DOHH2 (cell line): ENCODE results near the gene OLFM1.
"Not testable (repeated sequence)": the region's sequence is repeated elsewhere in the genome, so short reads cannot be mapped to it uniquely, and the experiment has no call there.

ENCODE experiments used
- H3F3A ChIP-seq: fragments of 200-600 bp; sonication (generic), shearing (Covaris generic); 2 replicates; pipeline ENCODE4 v1.6.0; 2016; ENCODE audit warnings: antibody characterized with exemption, mild to moderate bottlenecking; ENCODE audit not compliant: control insufficient read depth, insufficient read depth
- H3K27ac ChIP-seq: fragments of 200-600 bp; sonication (generic); 2 replicates; pipeline ENCODE4 v1.5.1; 2014; ENCODE audit warnings: low read depth, mild to moderate bottlenecking, low read length, moderate library complexity
- H3K27me3 ChIP-seq: fragments of 200-600 bp; sonication (generic); 2 replicates; pipeline ENCODE4 v1.6.1; 2014; ENCODE audit warnings: mild to moderate bottlenecking, low read length, mixed read lengths; ENCODE audit not compliant: control insufficient read depth
- H3K36me3 ChIP-seq: fragments of 200-600 bp; sonication (generic); 2 replicates; pipeline ENCODE4 v1.6.1; 2014; ENCODE audit warnings: mild to moderate bottlenecking, low read length, moderate library complexity, mixed read lengths; ENCODE audit not compliant: control insufficient read depth
- H3K4me1 ChIP-seq: fragments of 200-600 bp; sonication (generic); 2 replicates; pipeline ENCODE4 v1.6.1; 2014; ENCODE audit warnings: mild to moderate bottlenecking, low read length, mixed read lengths; ENCODE audit not compliant: control insufficient read depth
- H3K4me2 ChIP-seq: fragments of 200-600 bp; sonication (generic); 2 replicates; pipeline ENCODE4 v1.6.0; 2014; ENCODE audit warnings: mild to moderate bottlenecking, low read length, moderate library complexity
- H3K4me3 ChIP-seq: fragments of 200-600 bp; sonication (generic); 2 replicates; pipeline ENCODE4 v1.5.1; 2014; ENCODE audit warnings: mild to moderate bottlenecking, low read length, mixed read lengths
- H3K79me2 ChIP-seq: fragments of 200-600 bp; sonication (generic); 2 replicates; pipeline ENCODE4 v1.6.1; 2014; ENCODE audit warnings: mild to moderate bottlenecking, low read length, mixed read lengths; ENCODE audit not compliant: control insufficient read depth
- H3K9me2 ChIP-seq: fragments of 200-600 bp; sonication (generic); replicated peaks from 2 replicates; pipeline ENCODE4 v1.6.1; 2014; ENCODE audit warnings: mild to moderate bottlenecking, low read length, mixed read lengths; ENCODE audit not compliant: control insufficient read depth
- H3K9me3 ChIP-seq: fragments of 200-600 bp; sonication (generic); 2 replicates; pipeline ENCODE4 v1.6.1; 2014; ENCODE audit warnings: antibody characterized with exemption, low read length, mixed read lengths; ENCODE audit not compliant: control insufficient read depth, insufficient read depth
- H4K20me1 ChIP-seq: fragments of 200-600 bp; sonication (generic); 2 replicates; pipeline ENCODE4 v1.6.0; 2014; ENCODE audit warnings: low read depth, mild to moderate bottlenecking, antibody characterized with exemption, low read length, moderate library complexity; ENCODE audit not compliant: control insufficient read depth, insufficient read depth
- CTCF ChIP-seq: fragments of 200-600 bp; sonication (generic); IDR thresholded peaks from one replicate; pipeline ENCODE4 v1.5.1; 2014; ENCODE audit warnings: antibody characterized with exemption, mild to moderate bottlenecking, low read depth, low read length; ENCODE audit not compliant: poor library complexity, severe bottlenecking
- EZH2phosphoT487 ChIP-seq: fragments of 200-600 bp; sonication (generic); IDR thresholded peaks from 2 replicates; pipeline ENCODE4 v1.6.1; 2017; ENCODE audit warnings: borderline replicate concordance, mild to moderate bottlenecking, antibody characterized with exemption, low read length, moderate library complexity, mixed read lengths

The OLFM1 gene

GRCh38 chr9:135062254-135062653, 25.2 kb upstream of the OLFM1 start:
- Histone ChIP-seq H4K20me1 (no peaks in the 10 kb centered on the region), H3K36me3 (no peaks in the 10 kb centered on the region), H3K4me1 (no peaks in the 10 kb centered on the region), H3F3A (no peaks in the 10 kb centered on the region), H3K79me2 (no peaks in the 10 kb centered on the region), H3K4me2 (no peak overlapping the region), H3K9me2 (no peaks in the 10 kb centered on the region), H3K4me3 (no peak overlapping the region), H3K27ac (no peak overlapping the region), H3K9me3 (peaks cover 3% of the 10 kb centered on the region; the same call in 1 of the 2 replicates), H3K27me3 (no peaks in the 10 kb centered on the region; the same call in 1 of the 2 replicates)
- no peak for TF ChIP-seq EZH2phosphoT487
- no peak for TF ChIP-seq CTCF

- H3F3A ChIP-seq, H3K4me2 ChIP-seq, H3K36me3 ChIP-seq, H3K27me3 ChIP-seq, H3K79me2 ChIP-seq, H3K4me3 ChIP-seq, H3K4me1 ChIP-seq, H3K9me2 ChIP-seq, H3K27ac ChIP-seq, H3K9me3 ChIP-seq, H4K20me1 ChIP-seq: not testable (repeated sequence)
Measured at GRCh38 chr9:135063466-135063865, 24.0 kb upstream of the OLFM1 start.

- H3K27me3 ChIP-seq, H3K9me3 ChIP-seq, H3K4me3 ChIP-seq, H3K36me3 ChIP-seq, H3K79me2 ChIP-seq, H3K4me1 ChIP-seq, H4K20me1 ChIP-seq, H3F3A ChIP-seq, H3K9me2 ChIP-seq, H3K27ac ChIP-seq, H3K4me2 ChIP-seq: not testable (repeated sequence)
Measured at GRCh38 chr9:135063888-135064287, 23.6 kb upstream of the OLFM1 start.

- no peaks in the 10 kb centered on the region for H3F3A ChIP-seq
- TF ChIP-seq EZH2phosphoT487, result no peak
- TF ChIP-seq CTCF, result no peak
- no peaks in the 10 kb centered on the region for H4K20me1 ChIP-seq
- no peaks in the 10 kb centered on the region for H3K9me2 ChIP-seq
- H3K79me2 ChIP-seq, result no peaks in the 10 kb centered on the region
- H3K9me3 ChIP-seq, result peaks cover 3% of the 10 kb centered on the region; the same call in 1 of the 2 replicates
- no peaks in the 10 kb centered on the region for H3K4me1 ChIP-seq
- H3K4me3 ChIP-seq, result no peak overlapping the region
- H3K27me3 ChIP-seq, result no peaks in the 10 kb centered on the region
- no peak overlapping the region for H3K4me2 ChIP-seq
- no peak overlapping the region for H3K27ac ChIP-seq
- no peaks in the 10 kb centered on the region for H3K36me3 ChIP-seq
Measured at GRCh38 chr9:135065151-135065550, 22.3 kb upstream of the OLFM1 start.

- no peaks in the 10 kb centered on the region for H3K79me2 ChIP-seq
- no peaks in the 10 kb centered on the region for H3K9me2 ChIP-seq
- H3K27ac ChIP-seq, result no peak overlapping the region
- TF ChIP-seq EZH2phosphoT487 (no peak), CTCF (no peak)
- H3F3A ChIP-seq, result no peaks in the 10 kb centered on the region
- no peaks in the 10 kb centered on the region for H4K20me1 ChIP-seq
- peaks cover 3% of the 10 kb centered on the region; the same call in 1 of the 2 replicates for H3K9me3 ChIP-seq
- no peak overlapping the region for H3K4me2 ChIP-seq
- no peaks in the 10 kb centered on the region for H3K36me3 ChIP-seq
- H3K27me3 ChIP-seq, result no peaks in the 10 kb centered on the region
- H3K4me1 ChIP-seq, result no peaks in the 10 kb centered on the region
- no peak overlapping the region for H3K4me3 ChIP-seq
Measured at GRCh38 chr9:135065804-135066203, 21.7 kb upstream of the OLFM1 start.
